Skeletal muscle satellite cell (primary cell): ENCODE measurements around the gene PIK3CA.

Source experiments
- H3K27me3 ChIP-seq: 2 replicates; pipeline ENCODE4 v1.7.0; 2013; ENCODE audit warnings: low read length; ENCODE audit not compliant: control insufficient read depth, insufficient read depth
- H3K36me3 ChIP-seq: 2 replicates; pipeline ENCODE4 v1.7.0; 2013; ENCODE audit warnings: mild to moderate bottlenecking, control low read depth, low read length; ENCODE audit not compliant: insufficient read depth
- H3K4me1 ChIP-seq: 2 replicates; pipeline ENCODE4 v1.7.0; 2013; ENCODE audit warnings: low read length; ENCODE audit not compliant: control insufficient read depth, insufficient read depth
- H3K4me2 ChIP-seq: 2 replicates; pipeline ENCODE4 v1.7.0; 2013; ENCODE audit warnings: mild to moderate bottlenecking, low read length
- H3K4me3 ChIP-seq: 2 replicates; pipeline ENCODE4 v1.7.0; 2013; ENCODE audit warnings: low read length
- H3K9ac ChIP-seq: 2 replicates; pipeline ENCODE4 v1.7.0; 2013; ENCODE audit warnings: mild to moderate bottlenecking, low read depth, low read length, moderate library complexity
- H3K9me3 ChIP-seq: replicated peaks from 2 replicates; pipeline ENCODE4 v1.7.0; 2013; ENCODE audit warnings: mild to moderate bottlenecking, control low read depth, low read length

The PIK3CA gene

GRCh38 chr3:179136195-179136594, 12.0 kb upstream of the PIK3CA start:
- Histone ChIP-seq H3K9ac (no peak overlapping the region), H3K4me3 (no peak overlapping the region), H3K4me2 (no peak overlapping the region), H3K4me1 (no peaks in the 10 kb centered on the region), H3K36me3 (no peaks in the 10 kb centered on the region), H3K9me3 (no peaks in the 10 kb centered on the region), H3K27me3 (no peaks in the 10 kb centered on the region)

GRCh38 chr3:179141890-179142289, 6.3 kb upstream of the PIK3CA start:
- peaks cover 3% of the 10 kb centered on the region for H3K4me1 ChIP-seq

DNA sequence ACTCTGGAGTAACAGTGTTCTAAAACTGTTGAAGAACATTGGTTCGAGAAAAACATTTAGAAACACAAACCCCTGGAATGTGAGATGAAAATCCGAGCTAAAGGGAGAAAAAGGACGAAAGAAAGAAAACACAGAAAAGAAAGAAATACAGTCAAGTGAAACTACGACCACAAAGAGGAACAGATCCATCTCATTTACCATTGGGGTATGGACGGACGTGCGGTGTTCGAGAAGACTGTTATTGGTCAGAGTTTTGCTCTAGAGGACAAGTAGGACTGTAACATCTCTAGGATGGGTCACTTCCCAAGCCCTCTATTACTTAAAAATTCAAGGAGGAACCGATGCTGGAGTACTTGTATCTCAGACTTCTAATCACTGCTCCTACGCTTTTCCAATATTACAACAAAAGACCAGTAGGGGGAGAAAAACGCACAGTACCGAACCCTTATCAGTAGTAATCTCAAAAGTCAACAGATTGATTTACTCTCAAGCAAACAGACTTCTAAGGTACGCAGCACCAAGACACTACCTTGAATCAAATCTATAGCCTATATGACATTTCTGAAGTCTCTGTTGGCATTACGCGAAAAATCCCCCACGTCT, 1.1 kb upstream of the PIK3CA start:
- peak overlapping the region; percentile 81 for H3K4me2 ChIP-seq
- peak overlapping the region; percentile 97 for H3K9ac ChIP-seq
- no peaks in the 10 kb centered on the region for H3K9me3 ChIP-seq
- peaks cover 20% of the 10 kb centered on the region for H3K4me1 ChIP-seq
- no peaks in the 10 kb centered on the region for H3K27me3 ChIP-seq
- H3K36me3 ChIP-seq: no peaks in the 10 kb centered on the region
- peak overlapping the region; percentile 79 for H3K4me3 ChIP-seq

More at GRCh38 chr3:179141890-179142289, 6.3 kb upstream of the PIK3CA start:
- H3K9ac ChIP-seq: no peak overlapping the region
- no peaks in the 10 kb centered on the region for H3K27me3 ChIP-seq
- no peaks in the 10 kb centered on the region for H3K9me3 ChIP-seq
- H3K36me3 ChIP-seq: no peaks in the 10 kb centered on the region
- H3K4me3 ChIP-seq: no peak overlapping the region
- H3K4me2 ChIP-seq: no peak overlapping the region

DNA sequence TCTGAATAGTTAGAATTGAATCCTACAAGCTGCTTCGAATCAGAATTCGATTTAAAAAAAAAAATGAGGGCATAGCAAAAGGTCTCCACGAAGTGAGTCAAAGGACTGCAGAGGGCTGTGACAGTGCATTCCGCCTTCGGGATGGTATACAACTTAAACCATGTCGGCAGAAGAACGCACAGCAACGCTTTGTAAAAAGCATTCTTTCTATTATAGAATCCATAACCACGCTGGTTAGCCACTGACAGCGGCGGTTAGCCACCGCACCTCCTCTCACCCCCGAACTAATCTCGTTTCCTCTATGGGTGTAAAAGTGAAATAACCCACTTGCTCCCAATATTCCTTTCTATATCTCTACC, 664 bp upstream of the PIK3CA start:
- H3K36me3 ChIP-seq: no peaks in the 10 kb centered on the region
- H3K4me2 ChIP-seq: peak overlapping the region; percentile 81
- no peaks in the 10 kb centered on the region for H3K9me3 ChIP-seq
- peak overlapping the region; percentile 79 for H3K4me3 ChIP-seq
- H3K27me3 ChIP-seq: no peaks in the 10 kb centered on the region
- peaks cover 20% of the 10 kb centered on the region for H3K4me1 ChIP-seq
- peak overlapping the region; percentile 97 for H3K9ac ChIP-seq

DNA sequence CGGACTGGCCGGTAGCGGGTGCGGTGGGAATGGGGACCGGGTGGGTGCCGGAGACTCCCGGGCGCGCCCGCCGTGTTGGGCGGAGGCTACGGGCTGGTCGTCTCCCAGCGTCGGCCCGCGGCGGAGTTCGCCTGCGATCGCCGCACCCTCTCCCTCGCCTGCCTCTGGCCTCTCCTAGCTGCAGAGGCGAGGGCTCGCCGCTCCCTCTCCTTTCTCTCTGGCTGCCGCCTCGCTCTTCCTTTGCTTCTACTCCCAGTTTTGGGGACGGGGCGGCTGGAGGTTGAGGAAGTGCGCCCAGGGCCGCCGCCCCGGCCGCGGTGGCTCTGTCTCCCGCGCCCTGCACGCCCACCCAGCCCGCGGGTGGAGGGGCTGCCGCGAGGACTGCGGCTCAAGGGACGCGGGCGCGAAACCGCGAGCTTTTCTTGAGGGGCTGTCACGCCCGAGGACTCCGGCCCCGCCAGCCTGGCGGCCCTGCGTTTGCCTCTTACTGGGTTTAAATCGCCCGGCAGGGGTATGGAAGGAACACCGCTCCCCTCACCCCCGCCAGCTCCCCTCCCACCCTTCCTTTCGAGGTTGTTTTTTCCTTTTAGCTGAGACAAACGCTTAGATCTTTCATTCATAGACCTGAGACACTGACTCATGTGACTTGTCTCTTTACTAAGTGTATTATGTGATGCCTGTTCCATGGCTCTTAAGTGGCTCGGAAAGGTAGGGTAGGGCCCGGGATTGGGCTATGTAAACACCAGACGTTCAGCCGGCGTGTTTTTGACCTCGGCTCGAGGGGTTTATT, 654 bp downstream of the PIK3CA start:
- Histone ChIP-seq H3K27me3 (no peaks in the 10 kb centered on the region), H3K9ac (peak overlapping the region; percentile 97), H3K4me3 (peak overlapping the region; percentile 79), H3K9me3 (no peaks in the 10 kb centered on the region), H3K36me3 (no peaks in the 10 kb centered on the region), H3K4me2 (peak overlapping the region; percentile 84), H3K4me1 (peaks cover 20% of the 10 kb centered on the region)

- H3K9ac ChIP-seq: peak overlapping the region; percentile 97
- H3K4me1 ChIP-seq: peaks cover 20% of the 10 kb centered on the region
- peak overlapping the region; percentile 79 for H3K4me3 ChIP-seq
- H3K36me3 ChIP-seq: no peaks in the 10 kb centered on the region
- H3K27me3 ChIP-seq: no peaks in the 10 kb centered on the region
- no peaks in the 10 kb centered on the region for H3K9me3 ChIP-seq
- peak overlapping the region; percentile 84 for H3K4me2 ChIP-seq
Observed at GRCh38 chr3:179149406-179149867, 1.3 kb downstream of the PIK3CA start.

GRCh38 chr3:179149951-179150350, 1.8 kb downstream of the PIK3CA start:
- Histone ChIP-seq H3K36me3 (no peaks in the 10 kb centered on the region), H3K27me3 (no peaks in the 10 kb centered on the region), H3K4me1 (peaks cover 20% of the 10 kb centered on the region), H3K4me3 (peak overlapping the region; percentile 79), H3K4me2 (peak overlapping the region; percentile 84), H3K9me3 (no peaks in the 10 kb centered on the region), H3K9ac (peak overlapping the region; percentile 97)

DNA sequence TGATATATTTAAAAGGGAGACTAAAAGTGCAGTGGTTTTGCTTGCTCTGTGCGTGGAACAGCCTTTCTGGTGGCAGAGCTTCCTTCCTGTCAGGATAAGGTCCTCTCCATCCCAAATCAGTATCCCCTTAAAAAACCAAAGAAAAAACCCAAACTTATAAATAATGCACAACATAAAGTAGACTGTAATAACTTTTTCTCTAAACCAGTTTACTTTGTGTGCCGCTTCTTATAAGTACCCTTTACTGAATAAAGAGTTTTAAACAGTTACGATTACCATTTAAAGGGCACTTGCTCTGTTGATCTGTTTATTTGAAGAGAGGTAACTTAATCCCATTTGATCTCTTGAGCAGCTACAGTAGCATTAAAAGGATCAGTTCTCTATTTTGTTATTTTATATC, 2.5 kb downstream of the PIK3CA start:
- H3K4me3 ChIP-seq: no peak overlapping the region
- H3K9ac ChIP-seq: peak overlapping the region; percentile 97
- H3K36me3 ChIP-seq: no peaks in the 10 kb centered on the region
- H3K9me3 ChIP-seq: no peaks in the 10 kb centered on the region
- H3K4me2 ChIP-seq: peak overlapping the region; percentile 84
- peaks cover 20% of the 10 kb centered on the region for H3K4me1 ChIP-seq
- no peaks in the 10 kb centered on the region for H3K27me3 ChIP-seq

- Histone ChIP-seq H3K27me3 (no peaks in the 10 kb centered on the region), H3K4me3 (no peak overlapping the region), H3K36me3 (no peaks in the 10 kb centered on the region), H3K4me1 (peaks cover 20% of the 10 kb centered on the region), H3K4me2 (no peak overlapping the region), H3K9ac (no peak overlapping the region), H3K9me3 (no peaks in the 10 kb centered on the region)
Observed at GRCh38 chr3:179151474-179151873, 3.3 kb downstream of the PIK3CA start.

- H3K4me1 ChIP-seq: peaks cover 9% of the 10 kb centered on the region
- H3K9ac ChIP-seq: no peak overlapping the region
- H3K4me3 ChIP-seq: no peak overlapping the region
- H3K4me2 ChIP-seq: no peak overlapping the region
- no peaks in the 10 kb centered on the region for H3K9me3 ChIP-seq
- H3K27me3 ChIP-seq: no peaks in the 10 kb centered on the region
- no peaks in the 10 kb centered on the region for H3K36me3 ChIP-seq
Observed at GRCh38 chr3:179156170-179156569, 8.0 kb downstream of the PIK3CA start.

- Histone ChIP-seq H3K27me3 (no peaks in the 10 kb centered on the region), H3K36me3 (no peaks in the 10 kb centered on the region), H3K4me3 (no peak overlapping the region), H3K9ac (no peak overlapping the region), H3K4me2 (no peak overlapping the region), H3K9me3 (no peaks in the 10 kb centered on the region), H3K4me1 (peaks cover 5% of the 10 kb centered on the region)
Observed at GRCh38 chr3:179156775-179157174, 8.6 kb downstream of the PIK3CA start.
